Large intestine (tissue), 3 donors: ENCODE data around the gene TCERG1L. TPM values are rescaled to one million over a fixed set of nuclear protein-coding genes. Genes with fewer than 3 reads are reported as not detected.
"Not testable (repeated sequence)": the region's sequence is repeated elsewhere in the genome, so short reads cannot be mapped to it uniquely, and the experiment has no call there.

ENCODE experiments used
- DNase-seq, 2 donors: peaks; one replicate each; pipeline versions ENCODE4 v3.0.0 to v3.0.0-alpha.2; 2013
- H3K27ac ChIP-seq: one replicate; pipeline ENCODE4 v1.5.1; 2013; ENCODE audit warnings: low read length
- H3K27me3 ChIP-seq: 2 replicates; pipeline ENCODE4 v1.6.1; 2013; ENCODE audit warnings: low read length; ENCODE audit not compliant: control insufficient read depth, insufficient read depth
- H3K36me3 ChIP-seq: 2 replicates; pipeline ENCODE4 v1.6.1; 2013; ENCODE audit warnings: low read length; ENCODE audit not compliant: control insufficient read depth, insufficient read depth
- H3K4me1 ChIP-seq: one replicate; pipeline ENCODE4 v1.6.1; 2013; ENCODE audit warnings: low read length; ENCODE audit not compliant: control insufficient read depth, insufficient read depth
- H3K4me3 ChIP-seq: one replicate; pipeline ENCODE4 v1.5.1; 2013; ENCODE audit warnings: low read length
- H3K9me3 ChIP-seq: one replicate; pipeline ENCODE4 v1.6.1; 2013; ENCODE audit warnings: mild to moderate bottlenecking, low read depth, low read length, moderate library complexity; ENCODE audit not compliant: control insufficient read depth
- WGBS: methylation state at CpG from one replicate; pipeline ENCODE4 v1.1.5; 2013; ENCODE audit warnings: low lambda C conversion rate; ENCODE audit not compliant: insufficient coverage; 5-methylcytosine and 5-hydroxymethylcytosine counted together
- polyA plus RNA-seq: library from polyadenylated mRNA; unstranded; fragments of 120-200 nt; gene quantifications from one replicate; pipeline ENCODE4 v1.2.1, GENCODE V29; 2013

TCERG1L gene
- polyA plus RNA-seq, 1 donor: 0.45 TPM

- Histone ChIP-seq H3K4me3 (no peak overlapping the region), H3K27me3 (no peaks in the 10 kb centered on the region), H3K4me1 (no peaks in the 10 kb centered on the region), H3K9me3 (no peaks in the 10 kb centered on the region), H3K36me3 (no peaks in the 10 kb centered on the region), H3K27ac (no peak overlapping the region)
- no peak for DNase-seq
- 90% methylated on average over 2 of the region's 9 CpGs for WGBS
Measured at GRCh38 chr10:131107970-131108369, 203.6 kb downstream of the TCERG1L start.

GRCh38 chr10:131102676-131103075, 208.8 kb downstream of the TCERG1L start:
- no peak for DNase-seq
- Histone ChIP-seq H3K9me3 (no peaks in the 10 kb centered on the region), H3K27ac (no peak overlapping the region), H3K36me3 (no peaks in the 10 kb centered on the region), H3K27me3 (no peaks in the 10 kb centered on the region), H3K4me1 (no peaks in the 10 kb centered on the region), H3K4me3 (no peak overlapping the region)
- 91% methylated on average over 3 of the region's 13 CpGs for WGBS

GRCh38 chr10:131102147-131102546, 209.4 kb downstream of the TCERG1L start:
- Histone ChIP-seq H3K36me3 (no peaks in the 10 kb centered on the region), H3K27ac (no peak overlapping the region), H3K9me3 (no peaks in the 10 kb centered on the region), H3K27me3 (no peaks in the 10 kb centered on the region), H3K4me3 (no peak overlapping the region), H3K4me1 (no peaks in the 10 kb centered on the region)
- no CpG with 5 or more reads among the region's 11 CpGs for WGBS
- no peak for DNase-seq

GRCh38 chr10:131100418-131101410, 210.8 kb downstream of the TCERG1L start:
- H3K9me3 ChIP-seq, DNase-seq, H3K36me3 ChIP-seq, H3K27me3 ChIP-seq, H3K4me1 ChIP-seq, H3K27ac ChIP-seq, H3K4me3 ChIP-seq: not testable (repeated sequence)
- 60% methylated on average over 2 of the region's 16 CpGs for WGBS

- no peak overlapping the region for H3K27ac ChIP-seq
- H3K4me1 ChIP-seq: no peaks in the 10 kb centered on the region
- no peaks in the 10 kb centered on the region for H3K27me3 ChIP-seq
- 38% methylated on average over 2 of the region's 11 CpGs for WGBS
- DNase-seq: no peak
- H3K36me3 ChIP-seq: no peaks in the 10 kb centered on the region
- H3K9me3 ChIP-seq: no peaks in the 10 kb centered on the region
- no peak overlapping the region for H3K4me3 ChIP-seq
Measured at GRCh38 chr10:131099028-131099726, 212.3 kb downstream of the TCERG1L start.

- no CpG with 5 or more reads among the region's 15 CpGs for WGBS
- H3K9me3 ChIP-seq: no peaks in the 10 kb centered on the region
- H3K4me3 ChIP-seq: no peak overlapping the region
Measured at GRCh38 chr10:131098416-131098952, 213.0 kb downstream of the TCERG1L start.

GRCh38 chr10:131096031-131096430, 215.5 kb downstream of the TCERG1L start:
- no CpG with 5 or more reads among the region's 7 CpGs for WGBS
- DNase-seq: no peak
- Histone ChIP-seq H3K36me3 (no peaks in the 10 kb centered on the region), H3K4me3 (no peak overlapping the region), H3K27me3 (no peaks in the 10 kb centered on the region), H3K27ac (no peak overlapping the region), H3K9me3 (no peaks in the 10 kb centered on the region), H3K4me1 (no peaks in the 10 kb centered on the region)

More at GRCh38 chr10:131098416-131098952, 213.0 kb downstream of the TCERG1L start:
- H3K36me3 ChIP-seq: no peaks in the 10 kb centered on the region
- no peaks in the 10 kb centered on the region for H3K27me3 ChIP-seq
- H3K4me1 ChIP-seq: no peaks in the 10 kb centered on the region
- no peak for DNase-seq
- H3K27ac ChIP-seq: no peak overlapping the region

- Histone ChIP-seq H3K27me3 (no peaks in the 10 kb centered on the region), H3K4me1 (no peaks in the 10 kb centered on the region), H3K4me3 (no peak overlapping the region), H3K9me3 (no peaks in the 10 kb centered on the region), H3K36me3 (no peaks in the 10 kb centered on the region), H3K27ac (no peak overlapping the region)
- no CpG with 5 or more reads among the region's 12 CpGs for WGBS
- DNase-seq: no peak
Measured at GRCh38 chr10:131095313-131095580, 216.3 kb downstream of the TCERG1L start.

- Histone ChIP-seq H3K4me1 (no peaks in the 10 kb centered on the region), H3K9me3 (peaks cover 2% of the 10 kb centered on the region), H3K27ac (no peak overlapping the region), H3K4me3 (no peak overlapping the region), H3K27me3 (no peaks in the 10 kb centered on the region), H3K36me3 (no peaks in the 10 kb centered on the region)
- 0% methylated on average over 1 of the region's 29 CpGs for WGBS
- DNase-seq: no peak
Measured at GRCh38 chr10:131094527-131095312, 216.8 kb downstream of the TCERG1L start.

- Histone ChIP-seq H3K27me3 (no peaks in the 10 kb centered on the region), H3K36me3 (no peaks in the 10 kb centered on the region), H3K4me1 (no peaks in the 10 kb centered on the region), H3K4me3 (no peak overlapping the region), H3K9me3 (peaks cover 6% of the 10 kb centered on the region), H3K27ac (no peak overlapping the region)
- DNase-seq: no peak
- no CpG with 5 or more reads among the region's 19 CpGs for WGBS
Measured at GRCh38 chr10:131093795-131094366, 217.6 kb downstream of the TCERG1L start.
